K562 treated with DMSO at 1 percent for 12 hours (cell line): Measurements from ENCODE around the gene OLFML3. TPM values are rescaled to one million over a fixed set of nuclear protein-coding genes. Genes with fewer than 3 reads are reported as not detected.

Source experiments
- total RNA-seq: library from RNA; unstranded; fragments of 300-600 nt; gene quantifications from 2 replicates; pipeline ENCODE4 v1.2.3, GENCODE V29; 2022; ENCODE audit not compliant: insufficient read depth

Gene OLFML3, protein sequence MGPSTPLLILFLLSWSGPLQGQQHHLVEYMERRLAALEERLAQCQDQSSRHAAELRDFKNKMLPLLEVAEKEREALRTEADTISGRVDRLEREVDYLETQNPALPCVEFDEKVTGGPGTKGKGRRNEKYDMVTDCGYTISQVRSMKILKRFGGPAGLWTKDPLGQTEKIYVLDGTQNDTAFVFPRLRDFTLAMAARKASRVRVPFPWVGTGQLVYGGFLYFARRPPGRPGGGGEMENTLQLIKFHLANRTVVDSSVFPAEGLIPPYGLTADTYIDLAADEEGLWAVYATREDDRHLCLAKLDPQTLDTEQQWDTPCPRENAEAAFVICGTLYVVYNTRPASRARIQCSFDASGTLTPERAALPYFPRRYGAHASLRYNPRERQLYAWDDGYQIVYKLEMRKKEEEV
- total RNA-seq: not detected in 2 replicates

DNA sequence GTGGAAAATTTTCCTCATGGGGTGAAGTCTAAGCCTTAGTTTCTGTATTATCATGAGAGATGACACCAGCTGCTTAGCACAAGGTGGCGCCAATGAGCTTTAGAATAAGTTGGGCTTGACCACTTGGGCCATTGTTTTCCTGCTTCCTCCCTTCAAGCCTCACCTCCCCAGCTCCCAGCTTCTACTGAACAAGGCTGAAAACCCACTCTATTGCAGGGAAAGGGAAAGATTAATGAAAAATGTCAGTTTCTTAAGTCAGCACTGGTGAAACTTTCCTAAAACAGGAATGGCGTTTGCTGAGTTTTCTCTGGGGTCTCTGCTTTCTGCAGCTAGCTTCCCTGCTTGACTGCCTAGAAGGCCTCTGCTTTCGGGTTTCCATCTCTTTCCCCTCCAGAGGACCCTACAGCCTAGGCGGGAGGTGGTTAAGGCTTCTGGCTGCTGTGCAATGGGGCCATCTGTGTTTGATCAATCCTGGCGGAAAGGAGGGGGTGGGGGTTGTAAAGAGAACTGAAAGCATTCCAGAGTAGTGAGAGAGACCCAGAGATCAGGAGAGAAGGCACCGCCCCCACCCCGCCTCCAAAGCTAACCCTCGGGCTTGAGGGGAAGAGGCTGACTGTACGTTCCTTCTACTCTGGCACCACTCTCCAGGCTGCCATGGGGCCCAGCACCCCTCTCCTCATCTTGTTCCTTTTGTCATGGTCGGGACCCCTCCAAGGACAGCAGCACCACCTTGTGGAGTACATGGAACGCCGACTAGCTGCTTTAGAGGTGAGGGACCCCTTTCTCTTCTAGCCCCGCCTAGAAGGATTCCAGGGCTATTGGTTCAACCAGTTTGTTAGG is at the start of gene OLFML3:
TSS of gene OLFML3 (plus strand) at position 612 of the 840 bp plus-strand sequence. CDS start at position 655, 43 bp downstream.

Other genes starting within 250 kb of the OLFML3 start
- 30.3 and 55.9 TPM in 2 replicates for gene PHTF1, start 220.0 kb upstream of the OLFML3 start, total RNA-seq
- 5.1 and 15.6 TPM in 2 replicates for gene RSBN1, start 167.0 kb upstream of the OLFML3 start, total RNA-seq
- 1.7 TPM in 1 of 2 replicates, not detected in the other for gene PTPN22, start 107.8 kb upstream of the OLFML3 start, total RNA-seq
- 0.49 TPM in 1 of 2 replicates, not detected in the other for gene BCL2L15, start 91.9 kb upstream of the OLFML3 start, total RNA-seq
- 15.8 and 26.0 TPM in 2 replicates for gene AP4B1, start 74.7 kb upstream of the OLFML3 start, total RNA-seq
- 11.5 and 23.7 TPM in 2 replicates for gene DCLRE1B, start 74.1 kb upstream of the OLFML3 start, total RNA-seq
- gene HIPK1, start 50.1 kb upstream of the OLFML3 start, total RNA-seq: 9.5 and 45.8 TPM in 2 replicates
- gene SYT6, start 174.4 kb downstream of the OLFML3 start, total RNA-seq: not detected in 2 replicates